ENCODE measurements around the gene STMP1. TPM values are rescaled to one million over a fixed set of nuclear protein-coding genes. Genes with fewer than 3 reads are reported as not detected.

Gene STMP1
- total RNA-seq, 1 experiment from 2014 or later: 9.1 TPM

DNA sequence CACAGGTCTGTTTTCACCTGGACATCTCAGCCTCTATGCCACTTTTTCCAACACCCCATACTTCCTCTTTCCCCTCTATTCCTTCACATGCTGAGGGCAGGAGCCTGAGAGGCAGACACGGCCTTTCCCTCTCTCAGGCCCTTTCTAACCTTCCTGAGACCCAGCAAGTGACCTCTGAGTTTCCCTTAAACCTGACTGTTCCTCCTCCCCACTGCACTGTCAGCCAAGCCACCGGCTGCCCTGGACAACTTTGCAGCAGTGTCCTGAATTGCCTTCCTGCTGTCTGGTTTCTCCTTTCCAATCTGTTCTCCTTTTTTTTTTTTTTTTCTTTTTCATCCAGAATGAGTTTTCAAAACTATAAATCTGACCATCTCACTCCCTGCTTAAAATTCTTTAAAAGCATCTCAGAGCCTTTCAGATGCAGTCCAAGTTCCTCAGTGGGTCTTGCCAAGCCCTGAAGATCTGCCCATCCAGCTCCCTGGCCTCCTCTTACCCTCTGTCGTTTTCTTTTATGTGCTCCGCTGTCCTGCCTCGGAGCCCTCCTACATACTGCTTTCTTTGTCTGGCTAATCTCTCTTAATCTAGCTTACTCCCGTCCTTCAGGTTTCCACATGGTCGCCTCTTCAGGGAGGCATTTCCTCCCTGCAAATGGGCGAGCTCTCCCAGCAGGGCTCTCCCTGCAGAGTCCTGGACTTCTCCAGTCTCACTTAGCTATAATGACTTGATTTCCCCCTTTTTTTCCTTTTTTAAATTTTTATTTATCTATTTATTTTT is 35.1 kb downstream of the STMP1 start:
- no peak for DNase-seq (ENCODE audit: low read depth)

GRCh38 chr7:135704074-135704473 is 41.8 kb downstream of the STMP1 start:
- DNase-seq (ENCODE audit: low read depth): no peak

DNA sequence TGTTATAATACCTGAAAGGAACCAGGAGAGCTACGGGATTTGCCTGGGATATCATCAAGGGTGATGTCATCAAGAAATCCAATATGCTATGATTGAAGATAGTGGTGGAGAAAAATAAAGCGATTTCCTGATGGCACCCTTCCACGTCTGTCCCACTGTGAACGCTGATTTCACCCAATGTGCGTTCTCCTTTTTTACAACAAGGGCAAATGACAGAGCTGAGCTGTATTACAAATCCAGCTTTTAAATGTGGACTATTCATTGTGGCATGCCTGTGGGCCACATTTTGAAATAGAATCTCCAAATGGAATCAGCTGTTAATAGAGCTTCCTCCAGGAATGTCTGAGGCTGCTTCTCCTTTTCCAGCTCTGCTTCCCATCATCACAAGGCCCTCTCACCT is 42.4 kb downstream of the STMP1 start:
- no peak for DNase-seq (ENCODE audit: low read depth)

DNA sequence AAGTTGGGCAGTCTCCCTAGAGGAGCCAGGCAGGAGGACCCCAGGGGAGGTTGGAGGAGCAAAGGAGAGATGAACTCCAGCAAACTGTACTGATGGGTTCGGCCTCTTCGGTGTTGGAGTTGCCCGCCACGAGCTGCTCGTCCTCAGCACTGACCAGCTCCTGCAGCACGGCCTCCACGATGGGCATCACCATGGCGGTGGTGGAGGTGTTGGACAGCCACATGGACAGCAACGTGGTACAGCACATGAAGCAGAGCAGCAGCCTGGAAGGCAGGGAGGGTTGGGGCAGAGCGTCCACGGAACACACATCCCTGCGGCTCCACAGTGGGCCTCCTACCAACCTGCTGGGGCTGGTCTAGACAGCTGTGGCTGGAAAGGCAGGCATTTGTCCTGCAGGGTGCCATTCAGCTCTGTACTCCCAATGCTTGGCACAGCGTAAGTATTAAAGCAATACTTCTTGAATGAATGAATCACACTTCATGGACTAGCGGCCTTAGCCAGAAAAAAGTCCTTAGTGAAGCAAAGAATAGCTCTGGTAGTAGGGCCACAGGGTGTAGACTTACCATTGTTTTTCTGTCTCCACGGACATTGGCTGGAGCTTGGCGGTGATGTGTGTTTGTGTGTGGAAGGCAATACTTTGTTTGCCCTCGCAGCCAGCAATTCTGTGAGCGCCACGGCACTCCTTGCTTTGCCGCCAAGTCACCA is 43.9 kb downstream of the STMP1 start:
- DNase-seq (ENCODE audit: low read depth): no peak

DNA sequence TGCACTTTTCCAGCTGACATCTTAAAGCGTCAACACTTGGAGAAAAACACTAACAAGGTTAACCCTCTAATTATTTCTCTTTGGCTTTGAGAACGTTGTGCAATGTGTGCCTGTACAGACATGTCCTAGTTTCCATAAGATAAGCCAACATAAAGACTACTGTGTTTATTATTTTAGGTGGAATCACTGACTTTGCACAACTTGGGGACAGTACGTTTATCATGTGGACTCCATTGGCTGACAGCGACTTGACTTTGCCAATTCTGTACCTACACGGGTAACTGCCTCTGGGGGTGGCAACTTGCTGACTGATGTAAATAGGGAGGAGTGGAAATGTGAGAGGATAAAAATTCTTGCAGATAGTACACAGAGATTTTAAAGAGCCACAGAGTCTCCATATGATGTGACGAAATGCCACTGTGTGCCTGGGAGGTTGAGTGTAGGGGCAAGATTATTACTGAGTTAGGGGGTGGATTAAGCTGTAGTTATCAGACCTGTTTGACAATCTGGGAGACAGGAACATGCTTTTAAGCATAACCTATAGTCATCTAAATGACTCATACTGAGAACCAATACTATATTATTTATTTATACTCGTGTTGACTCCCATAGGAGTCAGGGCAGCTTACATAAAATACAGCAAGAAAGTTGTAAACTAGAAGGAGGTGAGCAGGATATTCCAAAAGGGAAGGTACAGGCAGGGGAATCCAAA is 44.7 kb downstream of the STMP1 start:
- no peak for DNase-seq (ENCODE audit: low read depth)

DNA sequence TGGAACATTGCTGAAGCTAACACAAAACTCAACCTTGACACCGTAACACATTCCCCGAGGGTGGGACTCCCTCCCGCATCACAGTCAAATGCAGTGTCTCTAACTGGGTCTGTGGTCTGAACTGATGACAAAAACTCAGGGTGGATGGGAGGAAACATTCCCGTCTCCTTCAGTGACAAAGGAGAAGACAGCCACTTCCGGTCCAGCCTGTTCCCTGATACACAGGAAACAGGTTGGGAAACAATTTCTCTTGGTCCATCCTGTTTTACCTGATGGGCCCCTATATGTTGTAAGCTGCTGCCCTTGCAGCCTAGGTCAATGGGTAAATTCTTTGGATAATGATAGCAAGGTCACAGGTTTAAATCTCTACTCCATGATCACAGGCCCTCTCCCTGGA is 45.3 kb downstream of the STMP1 start:
- DNase-seq (ENCODE audit: low read depth): no peak

- no peak for DNase-seq (ENCODE audit: low read depth)
These were observed 45.7 kb downstream of the STMP1 start for GRCh38 chr7:135708041-135708440.

GRCh38 chr7:135709508-135709907 is 47.2 kb downstream of the STMP1 start:
- DNase-seq (ENCODE audit: low read depth): no peak

DNA sequence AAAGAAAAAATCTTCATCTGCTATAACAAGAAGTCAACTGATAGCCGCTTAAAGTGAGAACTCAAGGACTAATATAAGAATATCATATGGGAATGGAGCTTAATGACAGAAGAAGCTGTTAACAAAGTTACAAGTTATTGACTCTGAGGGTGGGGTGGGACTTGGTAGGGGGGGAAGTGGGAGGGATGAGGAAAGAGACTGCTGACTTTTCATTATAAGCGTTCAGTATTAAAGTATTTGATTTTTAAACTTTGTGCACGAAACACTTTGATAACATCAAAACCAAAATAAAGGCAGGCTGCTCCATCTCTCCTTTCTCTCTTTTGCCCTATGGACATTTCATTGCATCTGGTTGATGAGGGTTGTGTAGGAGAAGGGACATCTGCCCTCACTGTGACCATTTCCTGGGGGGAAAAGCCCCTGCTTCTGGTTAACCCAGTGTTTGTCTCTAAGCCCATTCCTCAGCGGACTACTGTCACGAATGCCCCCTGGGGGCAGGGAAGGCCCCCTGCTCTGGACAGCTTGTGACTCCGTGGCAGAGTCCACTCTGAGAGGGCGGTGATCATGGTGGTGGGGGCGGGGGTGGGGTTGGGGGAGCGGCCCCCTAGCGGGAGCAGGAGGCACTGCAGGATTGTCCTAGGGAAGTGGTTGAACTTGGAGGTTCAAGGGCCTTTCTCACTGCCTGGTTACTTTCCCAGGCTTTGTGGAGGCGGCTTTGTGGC is 48.3 kb downstream of the STMP1 start:
- no peak for DNase-seq (ENCODE audit: low read depth)

- no peak for DNase-seq (ENCODE audit: low read depth)
These were observed 48.8 kb downstream of the STMP1 start for GRCh38 chr7:135711139-135711469.

DNA sequence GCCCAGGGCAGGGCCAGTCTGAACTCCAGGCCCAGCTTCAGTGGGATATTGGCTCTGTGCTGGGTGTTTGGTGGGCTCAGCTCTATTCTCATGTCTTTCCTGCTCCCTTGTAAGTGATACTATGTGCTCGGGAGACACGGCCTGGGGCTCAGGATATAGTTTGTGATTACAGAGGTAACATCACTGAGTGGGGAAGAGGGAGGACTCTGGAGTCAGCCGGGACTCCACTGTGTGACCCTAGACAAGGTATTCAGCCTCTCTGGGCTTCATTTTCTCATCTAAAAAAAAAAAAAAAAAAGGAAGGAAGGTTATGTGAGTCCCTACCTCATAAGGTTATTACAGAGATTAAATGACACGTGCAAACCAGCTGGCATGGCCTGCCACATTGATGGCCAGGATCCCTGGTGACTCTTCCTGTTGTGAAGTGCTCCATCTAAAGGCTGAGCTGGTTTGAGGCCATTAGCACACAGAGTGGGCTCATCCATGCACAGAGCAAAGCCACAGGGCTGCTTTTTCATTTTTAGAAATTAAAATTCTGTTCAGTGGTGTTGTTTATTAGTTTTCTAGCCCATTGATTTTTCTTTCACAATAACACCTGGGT is 50.0 kb downstream of the STMP1 start:
- peak; percentile 32 for DNase-seq (ENCODE audit: low read depth)

GRCh38 chr7:135712796-135713195 is 50.5 kb downstream of the STMP1 start:
- DNase-seq (ENCODE audit: low read depth): no peak

- DNase-seq (ENCODE audit: low read depth): no peak
These were observed 51.6 kb downstream of the STMP1 start for GRCh38 chr7:135713836-135714470.

GRCh38 chr7:135714534-135715009 is 52.3 kb downstream of the STMP1 start:
- peak; percentile 79 for DNase-seq (ENCODE audit: low read depth)

GRCh38 chr7:135715055-135715522 is 52.8 kb downstream of the STMP1 start:
- no peak for DNase-seq (ENCODE audit: low read depth)

- DNase-seq (ENCODE audit: low read depth): no peak
These were observed 53.4 kb downstream of the STMP1 start for GRCh38 chr7:135715673-135716072.

GRCh38 chr7:135716677-135717238 is 54.4 kb downstream of the STMP1 start:
- peak; percentile 90 for DNase-seq (ENCODE audit: low read depth)

DNA sequence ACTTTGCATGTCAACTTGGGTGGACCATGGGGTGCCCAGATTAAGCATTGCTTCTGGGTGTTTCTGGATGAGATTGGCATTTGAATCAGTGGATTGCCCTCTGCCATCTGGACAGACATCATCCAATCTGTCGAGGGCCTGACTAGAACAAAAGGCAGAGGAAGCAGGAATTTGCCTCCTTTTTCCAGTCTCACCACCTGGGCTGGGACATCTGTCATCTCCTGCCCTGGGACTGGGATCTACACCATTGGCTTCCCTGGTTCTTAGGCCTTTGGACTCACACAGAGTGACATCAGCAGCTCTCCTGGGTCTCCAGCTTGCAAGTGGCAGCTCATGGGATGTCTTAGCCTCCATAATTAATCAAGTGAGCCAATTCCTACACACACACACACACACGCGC is 55.4 kb downstream of the STMP1 start:
- DNase-seq (ENCODE audit: low read depth): no peak

DNA sequence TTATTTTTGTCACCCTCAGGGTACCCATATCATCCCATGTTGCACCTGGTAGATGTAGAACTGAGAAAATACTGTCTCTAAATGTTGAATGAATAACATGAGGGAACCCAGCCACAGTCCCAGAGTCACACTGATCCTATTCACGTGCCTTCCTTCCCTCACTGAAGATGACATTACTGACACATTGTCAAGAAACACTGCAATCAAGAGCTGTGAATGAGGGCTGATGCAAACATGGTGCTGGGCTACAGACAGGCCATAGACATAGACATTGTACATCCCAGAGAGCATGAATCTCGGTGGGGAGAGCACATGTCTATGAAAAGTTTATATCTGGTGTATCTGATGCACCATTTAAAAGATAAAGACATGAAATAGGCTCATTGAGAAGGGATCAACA is 55.9 kb downstream of the STMP1 start:
- DNase-seq (ENCODE audit: low read depth): no peak

GRCh38 chr7:135718794-135719437 is 56.6 kb downstream of the STMP1 start:
- no peak for DNase-seq (ENCODE audit: low read depth)
